ENCODE measurements around the gene MPC1L. TPM values are rescaled to one million over a fixed set of nuclear protein-coding genes. Genes with fewer than 3 reads are reported as not detected.

Gene MPC1L
- total RNA-seq, 2 experiments from 2014 or later: not detected

- ChIA-PET CTCF (no interaction called here), POLR2A (interaction anchor here (2.0 kb wide), 1 partner anchor 440 kb away, joined by 9 read pairs; the partner anchor contains the start of gene USP9X)
- Mint-ChIP-seq H3K27ac (peak overlapping the region; percentile 91), H3K4me1 (peaks cover 26% of the 10 kb centered on the region), H3K36me3 (ENCODE audit: low read depth) (peaks cover 29% of the 10 kb centered on the region), H3K27me3 (no peaks in the 10 kb centered on the region), H3K9me3 (no peaks in the 10 kb centered on the region), H3K4me3 (peak overlapping the region; percentile 87)
- DNase-seq: peak; percentile 60
Measured at GRCh38 chrX:40644821-40645358, 21.7 kb downstream of the MPC1L start.

GRCh38 chrX:40646489-40647306, 23.5 kb downstream of the MPC1L start:
- peak overlapping the region; percentile 93 for H3K27ac Mint-ChIP-seq
- H3K9me3 Mint-ChIP-seq: no peaks in the 10 kb centered on the region
- peaks cover 34% of the 10 kb centered on the region for H3K36me3 Mint-ChIP-seq (ENCODE audit: low read depth)
- H3K27me3 Mint-ChIP-seq: no peaks in the 10 kb centered on the region
- H3K4me3 Mint-ChIP-seq: peak overlapping the region; percentile 96
- CTCF ChIA-PET: interaction anchor here (1.6 to 2.4 kb wide), 4 partner anchors 103 to 469 kb away, joined by 5 to 10 read pairs (median 7); no protein-coding TSS in a partner anchor
- peaks cover 26% of the 10 kb centered on the region for H3K4me1 Mint-ChIP-seq
- POLR2A ChIA-PET: interaction anchor here (1.1 to 2.4 kb wide), 6 partner anchors 57 to 737 kb away, joined by 4 to 14 read pairs (median 8); partner anchors contain the start of genes ATP6AP2, MED14 and USP9X
- DNase-seq: peak; percentile 44

- DNase-seq: peak; percentile 92
- Mint-ChIP-seq H3K36me3 (ENCODE audit: low read depth) (peaks cover 29% of the 10 kb centered on the region), H3K4me1 (peaks cover 19% of the 10 kb centered on the region), H3K9me3 (no peaks in the 10 kb centered on the region), H3K27ac (peak within 1 kb of the TSS; percentile 93), H3K27me3 (no peaks in the 10 kb centered on the region), H3K4me3 (peak within 1 kb of the TSS; percentile 96)
- ChIA-PET CTCF (interaction anchor here (1.6 to 2.4 kb wide), 4 partner anchors 103 to 468 kb away, joined by 5 to 10 read pairs (median 7); no protein-coding TSS in a partner anchor), POLR2A (interaction anchor here (1.1 to 2.4 kb wide), 5 partner anchors 67 to 736 kb away, joined by 3 to 14 read pairs (median 7); partner anchors contain the start of genes ATP6AP2, MED14 and USP9X)
Measured at GRCh38 chrX:40647307-40648197, 24.3 kb downstream of the MPC1L start, which contains the start of gene CXorf38. TSS of gene CXorf38 (minus strand) at chrX:40647561. CDS start at chrX:40647520, 41 bp downstream.

GRCh38 chrX:40651620-40652223, 28.5 kb downstream of the MPC1L start:
- Mint-ChIP-seq H3K36me3 (ENCODE audit: low read depth) (peaks cover 21% of the 10 kb centered on the region), H3K27ac (no peak overlapping the region), H3K4me3 (no peak overlapping the region), H3K27me3 (no peaks in the 10 kb centered on the region), H3K9me3 (no peaks in the 10 kb centered on the region), H3K4me1 (peaks cover 2% of the 10 kb centered on the region)
- ChIA-PET POLR2A (no interaction called here), CTCF (interaction anchor here (0.6 to 4.3 kb wide), 14 partner anchors 11 to 601 kb away, joined by 3 to 42 read pairs (median 5); partner anchors contain the start of gene MED14)
- DNase-seq: peak; percentile 68

- Mint-ChIP-seq H3K4me1 (peaks cover 2% of the 10 kb centered on the region), H3K36me3 (ENCODE audit: low read depth) (peaks cover 21% of the 10 kb centered on the region), H3K27me3 (no peaks in the 10 kb centered on the region), H3K27ac (no peak overlapping the region), H3K4me3 (no peak overlapping the region), H3K9me3 (no peaks in the 10 kb centered on the region)
- POLR2A ChIA-PET: no interaction called here
- no peak for DNase-seq
- CTCF ChIA-PET: interaction anchor here (1.1 to 4.3 kb wide), 8 partner anchors 10 to 463 kb away, joined by 3 to 42 read pairs (median 6); partner anchors contain the start of gene MED14
Measured at GRCh38 chrX:40652664-40653063, 29.4 kb downstream of the MPC1L start.

- Mint-ChIP-seq H3K27me3 (no peaks in the 10 kb centered on the region), H3K4me3 (no peak overlapping the region), H3K27ac (no peak overlapping the region), H3K36me3 (ENCODE audit: low read depth) (peaks cover 21% of the 10 kb centered on the region), H3K4me1 (peaks cover 2% of the 10 kb centered on the region), H3K9me3 (no peaks in the 10 kb centered on the region)
- DNase-seq: no peak
- ChIA-PET POLR2A (no interaction called here), CTCF (interaction anchor here (1.3 to 4.3 kb wide), 5 partner anchors 9 to 462 kb away, joined by 3 to 42 read pairs (median 7); partner anchors contain the start of gene MED14)
Measured at GRCh38 chrX:40653535-40653934, 30.3 kb downstream of the MPC1L start.

GRCh38 chrX:40660381-40660780, 37.2 kb downstream of the MPC1L start:
- Mint-ChIP-seq H3K4me1 (peaks cover 12% of the 10 kb centered on the region), H3K36me3 (ENCODE audit: low read depth) (peaks cover 20% of the 10 kb centered on the region), H3K4me3 (no peak overlapping the region), H3K9me3 (no peaks in the 10 kb centered on the region), H3K27ac (no peak overlapping the region), H3K27me3 (no peaks in the 10 kb centered on the region)
- no peak for DNase-seq
- ChIA-PET CTCF (no interaction called here), POLR2A (no interaction called here)

- Mint-ChIP-seq H3K4me1 (peaks cover 12% of the 10 kb centered on the region), H3K27ac (no peak overlapping the region), H3K4me3 (no peak overlapping the region), H3K9me3 (no peaks in the 10 kb centered on the region), H3K36me3 (ENCODE audit: low read depth) (peaks cover 27% of the 10 kb centered on the region), H3K27me3 (no peaks in the 10 kb centered on the region)
- DNase-seq: no peak
- ChIA-PET CTCF (no interaction called here), POLR2A (no interaction called here)
Measured at GRCh38 chrX:40661489-40661888, 38.3 kb downstream of the MPC1L start.

GRCh38 chrX:40663078-40663740, 40.0 kb downstream of the MPC1L start:
- H3K27me3 Mint-ChIP-seq: no peaks in the 10 kb centered on the region
- H3K36me3 Mint-ChIP-seq (ENCODE audit: low read depth): peaks cover 39% of the 10 kb centered on the region
- H3K4me3 Mint-ChIP-seq: no peak overlapping the region
- H3K4me1 Mint-ChIP-seq: peaks cover 12% of the 10 kb centered on the region
- H3K9me3 Mint-ChIP-seq: no peaks in the 10 kb centered on the region
- DNase-seq: no peak
- POLR2A ChIA-PET: no interaction called here
- peak overlapping the region; percentile 58 for H3K27ac Mint-ChIP-seq
- CTCF ChIA-PET: interaction anchor here (1.7 kb wide), 1 partner anchor 11 kb away, joined by 6 read pairs; no protein-coding TSS in a partner anchor

GRCh38 chrX:40663880-40664630, 40.8 kb downstream of the MPC1L start:
- H3K36me3 Mint-ChIP-seq (ENCODE audit: low read depth): peaks cover 39% of the 10 kb centered on the region
- ChIA-PET POLR2A (no interaction called here), CTCF (interaction anchor here (0.7 to 1.7 kb wide), 2 partner anchors 12 to 30 kb away, joined by 3 to 6 read pairs; no protein-coding TSS in a partner anchor)
- peaks cover 12% of the 10 kb centered on the region for H3K4me1 Mint-ChIP-seq
- H3K27me3 Mint-ChIP-seq: no peaks in the 10 kb centered on the region
- H3K9me3 Mint-ChIP-seq: no peaks in the 10 kb centered on the region
- H3K27ac Mint-ChIP-seq: peak overlapping the region; percentile 56
- no peak overlapping the region for H3K4me3 Mint-ChIP-seq
- DNase-seq: no peak

GRCh38 chrX:40671126-40671525, 47.9 kb downstream of the MPC1L start:
- no peaks in the 10 kb centered on the region for H3K4me1 Mint-ChIP-seq
- no peak overlapping the region for H3K27ac Mint-ChIP-seq
- no peaks in the 10 kb centered on the region for H3K27me3 Mint-ChIP-seq

More at GRCh38 chrX:40671126-40671525, 47.9 kb downstream of the MPC1L start:
- no peak overlapping the region for H3K4me3 Mint-ChIP-seq
- ChIA-PET POLR2A (no interaction called here), CTCF (no interaction called here)
- no peaks in the 10 kb centered on the region for H3K9me3 Mint-ChIP-seq
- DNase-seq: no peak
- H3K36me3 Mint-ChIP-seq (ENCODE audit: low read depth): peaks cover 35% of the 10 kb centered on the region
